ENCODE data around the gene APOM.

DNA sequence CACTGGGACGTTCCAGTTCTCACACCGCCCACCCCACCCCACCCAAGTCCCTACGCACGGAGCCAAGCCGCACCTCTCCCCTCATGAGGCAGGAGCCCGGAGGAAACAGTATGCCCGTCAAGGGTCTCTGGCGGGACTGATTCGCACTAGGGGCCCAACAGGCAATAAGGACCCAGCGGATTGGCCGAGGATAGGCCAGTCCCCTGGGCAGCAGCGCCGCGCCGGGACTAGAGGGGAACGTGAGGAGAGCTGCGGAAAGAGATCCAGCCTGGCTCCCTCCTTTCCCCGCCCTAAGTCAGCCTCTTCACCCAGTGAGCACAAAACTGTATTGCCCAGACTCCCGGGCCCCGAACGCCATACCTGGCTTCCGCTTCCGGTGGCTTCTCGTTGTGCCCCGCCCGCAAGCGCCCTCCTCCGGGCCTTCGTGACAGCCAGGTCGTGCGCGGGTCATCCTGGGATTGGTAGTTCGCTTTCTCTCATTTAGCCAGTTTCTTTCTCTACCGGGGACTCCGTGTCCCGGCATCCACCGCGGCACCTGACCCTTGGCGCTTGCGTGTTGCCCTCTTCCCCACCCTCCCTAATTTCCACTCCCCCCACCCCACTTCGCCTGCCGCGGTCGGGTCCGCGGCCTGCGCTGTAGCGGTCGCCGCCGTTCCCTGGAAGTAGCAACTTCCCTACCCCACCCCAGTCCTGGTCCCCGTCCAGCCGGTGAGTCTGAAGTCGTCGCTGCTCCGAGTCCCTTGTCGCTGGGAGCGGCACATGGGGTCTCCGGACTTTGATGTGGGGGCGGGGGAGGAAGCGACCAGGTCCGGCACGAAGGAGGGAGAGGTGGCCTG lies 10.0 kb downstream of the APOM start, which contains the start of gene CSNK2B:
- TF ChIP-seq, protein P1, sequence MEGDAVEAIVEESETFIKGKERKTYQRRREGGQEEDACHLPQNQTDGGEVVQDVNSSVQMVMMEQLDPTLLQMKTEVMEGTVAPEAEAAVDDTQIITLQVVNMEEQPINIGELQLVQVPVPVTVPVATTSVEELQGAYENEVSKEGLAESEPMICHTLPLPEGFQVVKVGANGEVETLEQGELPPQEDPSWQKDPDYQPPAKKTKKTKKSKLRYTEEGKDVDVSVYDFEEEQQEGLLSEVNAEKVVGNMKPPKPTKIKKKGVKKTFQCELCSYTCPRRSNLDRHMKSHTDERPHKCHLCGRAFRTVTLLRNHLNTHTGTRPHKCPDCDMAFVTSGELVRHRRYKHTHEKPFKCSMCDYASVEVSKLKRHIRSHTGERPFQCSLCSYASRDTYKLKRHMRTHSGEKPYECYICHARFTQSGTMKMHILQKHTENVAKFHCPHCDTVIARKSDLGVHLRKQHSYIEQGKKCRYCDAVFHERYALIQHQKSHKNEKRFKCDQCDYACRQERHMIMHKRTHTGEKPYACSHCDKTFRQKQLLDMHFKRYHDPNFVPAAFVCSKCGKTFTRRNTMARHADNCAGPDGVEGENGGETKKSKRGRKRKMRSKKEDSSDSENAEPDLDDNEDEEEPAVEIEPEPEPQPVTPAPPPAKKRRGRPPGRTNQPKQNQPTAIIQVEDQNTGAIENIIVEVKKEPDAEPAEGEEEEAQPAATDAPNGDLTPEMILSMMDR (IDR thresholded peaks at IDR 0.05) = no peak
- TF ChIP-seq POLR2A (IDR thresholded peaks at IDR 0.05) = no peak

Measured in testis (tissue), 2 donors.